H9 (cell line): ENCODE data around the gene TIGD1. TPM values are rescaled to one million over a fixed set of nuclear protein-coding genes. Genes with fewer than 3 reads are reported as not detected.
"Not testable (repeated sequence)": the region's sequence is repeated elsewhere in the genome, so short reads cannot be mapped to it uniquely, and the experiment has no call there.

Source experiments
- DNase-seq: peaks from one replicate; pipeline ENCODE4 v3.0.0-alpha.2; 2017
- H2AFZ ChIP-seq: one replicate; pipeline ENCODE4 v1.6.1; 2013; ENCODE audit warnings: mild to moderate bottlenecking, low read length, control low read depth, moderate library complexity
- H2AK5ac ChIP-seq: 2 replicates; pipeline ENCODE4 v1.6.1; 2013; ENCODE audit warnings: low read length, control low read depth, mixed read lengths; ENCODE audit not compliant: insufficient read length
- H2BK120ac ChIP-seq: one replicate; pipeline ENCODE4 v1.6.1; 2013; ENCODE audit warnings: low read depth, mild to moderate bottlenecking, low read length, control low read depth, inconsistent platforms; ENCODE audit not compliant: poor library complexity, severe bottlenecking
- H2BK12ac ChIP-seq: 2 replicates; pipeline ENCODE4 v1.6.1; 2013; ENCODE audit warnings: low read length, control low read depth, mixed read lengths, low read depth; ENCODE audit not compliant: insufficient read length
- H2BK15ac ChIP-seq: 2 replicates; pipeline ENCODE4 v1.6.1; 2013; ENCODE audit warnings: low read depth, low read length, control low read depth
- H2BK20ac ChIP-seq: one replicate; pipeline ENCODE4 v1.6.1; 2013; ENCODE audit warnings: low read depth, mild to moderate bottlenecking, low read length, control low read depth, inconsistent platforms; ENCODE audit not compliant: poor library complexity, severe bottlenecking
- H2BK5ac ChIP-seq: 2 replicates; pipeline ENCODE4 v1.6.1; 2013; ENCODE audit warnings: low read length, control low read depth, mixed read lengths; ENCODE audit not compliant: insufficient read length
- H3K14ac ChIP-seq: 2 replicates; pipeline ENCODE4 v1.6.1; 2013; ENCODE audit warnings: low read length, control low read depth; ENCODE audit not compliant: insufficient read depth
- H3K18ac ChIP-seq: 2 replicates; pipeline ENCODE4 v1.6.1; 2013; ENCODE audit warnings: low read depth, mild to moderate bottlenecking, mixed read lengths, low read length, control low read depth; ENCODE audit not compliant: insufficient read length
- H3K23ac ChIP-seq: 2 replicates; pipeline ENCODE4 v1.6.1; 2013; ENCODE audit warnings: low read length, control low read depth, mixed read lengths, low read depth; ENCODE audit not compliant: insufficient read length
- H3K23me2 ChIP-seq: 2 replicates; pipeline ENCODE4 v1.6.1; 2013; ENCODE audit warnings: low read depth, mild to moderate bottlenecking, mixed read lengths, low read length, control low read depth; ENCODE audit not compliant: insufficient read length, poor library complexity, severe bottlenecking
- H3K27ac ChIP-seq: 2 replicates; pipeline ENCODE4 v1.5.1; 2013; ENCODE audit warnings: low read length, control low read depth, mixed read lengths, low read depth; ENCODE audit not compliant: insufficient read length
- H3K27me3 ChIP-seq: 2 replicates; pipeline ENCODE4 v1.6.1; 2013; ENCODE audit warnings: low read length, control low read depth, inconsistent platforms; ENCODE audit not compliant: insufficient read depth
- H3K4ac ChIP-seq: 2 replicates; pipeline ENCODE4 v1.6.1; 2013; ENCODE audit warnings: low read depth, mild to moderate bottlenecking, control low read depth, inconsistent platforms, low read length, moderate library complexity
- H3K4me1 ChIP-seq: 2 replicates; pipeline ENCODE4 v1.6.1; 2013; ENCODE audit warnings: low read length, control low read depth, inconsistent platforms; ENCODE audit not compliant: insufficient read depth
- H3K4me2 ChIP-seq: 2 replicates; pipeline ENCODE4 v1.6.1; 2013; ENCODE audit warnings: low read length, control low read depth, mixed read lengths; ENCODE audit not compliant: insufficient read length, insufficient read depth
- H3K56ac ChIP-seq: 2 replicates; pipeline ENCODE4 v1.6.1; 2013; ENCODE audit warnings: low read depth, mild to moderate bottlenecking, mixed read lengths, low read length, control low read depth; ENCODE audit not compliant: insufficient read length
- H3K79me1 ChIP-seq: 2 replicates; pipeline ENCODE4 v1.6.1; 2013; ENCODE audit warnings: low read depth, mild to moderate bottlenecking, moderate library complexity, low read length, control low read depth, inconsistent platforms; ENCODE audit not compliant: insufficient read depth, poor library complexity, severe bottlenecking
- H3K79me2 ChIP-seq: 2 replicates; pipeline ENCODE4 v1.6.1; 2013; ENCODE audit warnings: low read length, control low read depth, inconsistent platforms; ENCODE audit not compliant: insufficient read depth
- H3K9ac ChIP-seq: 2 replicates; pipeline ENCODE4 v1.6.1; 2013; ENCODE audit warnings: low read length, control low read depth, mixed read lengths; ENCODE audit not compliant: insufficient read length; ENCODE audit errors: extremely low read depth
- H3K9me3 ChIP-seq: one replicate; pipeline ENCODE4 v1.6.1; 2013; ENCODE audit warnings: low read depth, low read length, inconsistent platforms; ENCODE audit not compliant: control insufficient read depth
- H3T11ph ChIP-seq: one replicate; pipeline ENCODE4 v1.6.1; 2013; ENCODE audit warnings: mild to moderate bottlenecking, low read length, control low read depth, inconsistent platforms
- H4K20me1 ChIP-seq: one replicate; pipeline ENCODE4 v1.6.1; 2013; ENCODE audit not compliant: control insufficient read depth, insufficient read length, insufficient read depth
- H4K5ac ChIP-seq: 2 replicates; pipeline ENCODE4 v1.6.1; 2013; ENCODE audit warnings: low read depth, mild to moderate bottlenecking, mixed read lengths, low read length, control low read depth; ENCODE audit not compliant: insufficient read length
- H4K8ac ChIP-seq: replicated peaks from 2 replicates; pipeline ENCODE4 v1.6.1; 2013; ENCODE audit warnings: low read length, control low read depth, mixed read lengths, low read depth; ENCODE audit not compliant: insufficient read length
- H4K91ac ChIP-seq: 2 replicates; pipeline ENCODE4 v1.6.1; 2013; ENCODE audit warnings: low read depth, mild to moderate bottlenecking, moderate library complexity, mixed read lengths, low read length, control low read depth; ENCODE audit not compliant: insufficient read length
- H3K27ac Mint-ChIP-seq, 3 experiments: 2 replicates in 2 of 3; 3 replicates in 1 of 3; pipeline ENCODE4 v1.8.0; 2020 to 2021; ENCODE audit warnings: mixed read lengths in 3 of 3, mild to moderate bottlenecking in 1 of 3, moderate library complexity in 1 of 3
- H3K27me3 Mint-ChIP-seq: 2 replicates; pipeline ENCODE4 v1.8.0; 2021; ENCODE audit warnings: low read depth, mild to moderate bottlenecking, moderate library complexity, mixed read lengths
- H3K36me3 Mint-ChIP-seq, 3 experiments: 2 replicates in 2 of 3; 3 replicates in 1 of 3; pipeline ENCODE4 v1.8.0; 2020 to 2021; ENCODE audit warnings: low read depth in 3 of 3, mixed read lengths in 3 of 3; ENCODE audit not compliant: insufficient read depth in 1 of 3
- H3K4me1 Mint-ChIP-seq, 2 experiments: 2 replicates each; pipeline ENCODE4 v1.8.0; 2020; ENCODE audit warnings: mixed read lengths in 2 of 2
- H3K4me3 Mint-ChIP-seq, 2 experiments: 2 replicates in 1 of 2; 3 replicates in 1 of 2; pipeline ENCODE4 v1.8.0; 2020 to 2021; ENCODE audit warnings: mild to moderate bottlenecking in 2 of 2, mixed read lengths in 2 of 2, moderate library complexity in 1 of 2
- H3K9me3 Mint-ChIP-seq, 2 experiments: 2 replicates in 1 of 2; 3 replicates in 1 of 2; pipeline ENCODE4 v1.8.0; 2020; ENCODE audit warnings: mild to moderate bottlenecking in 2 of 2, mixed read lengths in 2 of 2, moderate library complexity in 1 of 2
- CTCF ChIP-seq: fragments of 200-600 bp; sonication (generic); conservative IDR thresholded peaks from 3 replicates; pipeline ENCODE4 v1.8.0; 2021; ENCODE audit warnings: antibody characterized with exemption, mild to moderate bottlenecking
- WGBS: extraction: QIAGEN DNeasy Blood & Tissue Kit; methylation state at CpG from one replicate; pipeline ENCODE4 v1.1.7; 2013; ENCODE audit warnings: missing lambda C conversion rate, low lambda C conversion rate, mixed read lengths; ENCODE audit not compliant: insufficient read length; ENCODE audit errors: extremely low coverage; 5-methylcytosine and 5-hydroxymethylcytosine counted together
- total RNA-seq: library from RNA; stranded (reverse); gene quantifications from 2 replicates; pipeline ENCODE4 v1.2.1, GENCODE V29; 2021

Gene TIGD1
- total RNA-seq, 1 experiment from 2014 or later = 6.3 TPM

- Histone ChIP-seq H3K4me1 (peaks cover 4% of the 10 kb centered on the region; the same call in 1 of the 2 replicates), H4K5ac (no peak overlapping the region), H2BK5ac (no peak overlapping the region), H2BK20ac (no peak overlapping the region), H3T11ph (no peak overlapping the region), H3K9me3 (no peaks in the 10 kb centered on the region), H2BK120ac (no peak overlapping the region), H2AK5ac (no peak overlapping the region), H3K4me2 (no peak overlapping the region), H4K91ac (no peak overlapping the region), H3K4ac (no peak overlapping the region), H3K14ac (no peak overlapping the region), H3K23ac (no peak overlapping the region), H2AFZ (no peak overlapping the region), H3K9ac (no peak overlapping the region), H4K8ac (no peak overlapping the region), H4K20me1 (no peaks in the 10 kb centered on the region), H3K79me2 (no peaks in the 10 kb centered on the region), H3K27me3 (no peaks in the 10 kb centered on the region), H3K79me1 (no peaks in the 10 kb centered on the region), H3K18ac (no peak overlapping the region), H3K27ac (no peak overlapping the region), H2BK12ac (no peak overlapping the region), H3K56ac (no peak overlapping the region), H3K23me2 (no peaks in the 10 kb centered on the region), H2BK15ac (no peak overlapping the region)
- TF ChIP-seq CTCF = no peak
- no peak for DNase-seq
- Mint-ChIP-seq H3K4me3 (no peak overlapping the region), H3K36me3 (peaks cover 0 to 3% (median 0%) of the 10 kb centered on the region in 3 experiments; a peak in 1 of 7 replicates), H3K27me3 (peaks cover 21% of the 10 kb centered on the region), H3K9me3 (peaks cover 4 to 8% of the 10 kb centered on the region in 2 experiments; a peak in 4 of 5 replicates), H3K4me1 (peaks cover 25 to 34% of the 10 kb centered on the region in 2 experiments), H3K27ac (peak overlapping the region in 1 of 3 experiments; percentile 27; a peak in 1 of 7 replicates)
- no CpG with 5 or more reads among the region's 13 CpGs for WGBS
Observed at GRCh38 chr2:232533944-232534710, 16.2 kb downstream of the TIGD1 start.

- H3K9me3 Mint-ChIP-seq, H3K23ac ChIP-seq, H3T11ph ChIP-seq, H4K20me1 ChIP-seq, H3K18ac ChIP-seq, H3K79me1 ChIP-seq, H2BK12ac ChIP-seq, DNase-seq, H3K9me3 ChIP-seq, H2BK5ac ChIP-seq, H3K4ac ChIP-seq, H3K14ac ChIP-seq, H2BK20ac ChIP-seq, H3K27me3 ChIP-seq, H3K79me2 ChIP-seq, H4K8ac ChIP-seq, H4K5ac ChIP-seq, H3K27ac Mint-ChIP-seq, H3K36me3 Mint-ChIP-seq, H2AFZ ChIP-seq, H3K4me2 ChIP-seq, H3K27ac ChIP-seq, H3K56ac ChIP-seq, H3K9ac ChIP-seq, H3K23me2 ChIP-seq, H3K4me3 Mint-ChIP-seq, H3K4me1 ChIP-seq, H2BK15ac ChIP-seq, H2BK120ac ChIP-seq, H2AK5ac ChIP-seq, H4K91ac ChIP-seq: not testable (repeated sequence)
- Mint-ChIP-seq H3K4me1 (peaks cover 13 to 23% of the 10 kb centered on the region in 2 experiments), H3K27me3 (peaks cover 32% of the 10 kb centered on the region)
- no CpG with 5 or more reads among the region's 7 CpGs for WGBS
Observed at GRCh38 chr2:232532821-232533220, 17.5 kb downstream of the TIGD1 start.
